Effector CD8-positive, alpha-beta T cell (primary cell): ENCODE measurements around the gene HMGXB3.
"Not testable (repeated sequence)": the region's sequence is repeated elsewhere in the genome, so short reads cannot be mapped to it uniquely, and the experiment has no call there.

Experiments used
- DNase-seq: peaks from one replicate; lab custom pipeline; 2025; lab: John Stamatoyannopoulos, UW

The HMGXB3 gene

GRCh38 chr5:150017226-150018005 is 16.9 kb downstream of the HMGXB3 start:
- DNase-seq, result no peak

GRCh38 chr5:150020249-150020648 is 19.7 kb downstream of the HMGXB3 start:
- no peak for DNase-seq

- DNase-seq, result no peak
Measured at GRCh38 chr5:150021491-150022157, 21.1 kb downstream of the HMGXB3 start.

DNA sequence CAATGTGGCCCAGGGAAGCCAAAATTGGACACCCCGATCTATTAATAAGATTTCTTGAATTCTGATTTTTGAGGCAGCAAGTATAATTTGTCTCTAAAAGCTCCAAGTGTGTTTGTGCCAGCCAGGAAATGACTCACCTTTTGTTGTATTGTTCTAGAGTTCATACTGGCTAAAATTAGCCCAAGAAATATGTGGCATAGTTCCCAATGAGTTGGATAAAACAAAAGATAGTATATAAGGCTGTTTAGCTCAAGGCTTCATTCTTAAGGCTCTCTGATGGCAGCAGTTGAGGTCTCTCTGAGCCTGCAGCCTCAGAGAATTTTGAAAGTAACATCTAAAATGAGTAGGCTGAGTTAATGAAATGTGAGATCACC is 21.6 kb downstream of the HMGXB3 start:
- no peak for DNase-seq

DNA sequence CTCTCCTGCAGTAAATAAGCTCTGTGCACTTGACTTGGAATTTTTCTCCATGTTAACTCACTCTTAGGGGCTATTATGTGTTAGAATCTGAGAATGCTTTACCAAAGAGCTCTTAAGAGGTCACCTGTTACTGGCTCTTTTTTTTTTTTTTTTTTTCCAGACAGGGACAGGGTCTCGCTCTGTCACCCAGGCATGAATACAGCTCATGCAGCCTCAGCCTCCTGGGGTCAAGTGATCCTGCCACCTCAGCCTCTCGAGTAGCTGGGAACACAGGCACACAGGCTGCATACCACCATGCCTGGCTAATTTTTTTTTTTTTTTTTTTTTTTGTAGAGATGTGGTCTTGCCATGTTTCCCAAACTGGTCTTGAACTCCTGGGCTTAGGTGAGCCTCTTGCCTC is 22.1 kb downstream of the HMGXB3 start:
- DNase-seq, result no peak

- DNase-seq, result no peak
Measured at GRCh38 chr5:150023136-150023535, 22.6 kb downstream of the HMGXB3 start.

DNA sequence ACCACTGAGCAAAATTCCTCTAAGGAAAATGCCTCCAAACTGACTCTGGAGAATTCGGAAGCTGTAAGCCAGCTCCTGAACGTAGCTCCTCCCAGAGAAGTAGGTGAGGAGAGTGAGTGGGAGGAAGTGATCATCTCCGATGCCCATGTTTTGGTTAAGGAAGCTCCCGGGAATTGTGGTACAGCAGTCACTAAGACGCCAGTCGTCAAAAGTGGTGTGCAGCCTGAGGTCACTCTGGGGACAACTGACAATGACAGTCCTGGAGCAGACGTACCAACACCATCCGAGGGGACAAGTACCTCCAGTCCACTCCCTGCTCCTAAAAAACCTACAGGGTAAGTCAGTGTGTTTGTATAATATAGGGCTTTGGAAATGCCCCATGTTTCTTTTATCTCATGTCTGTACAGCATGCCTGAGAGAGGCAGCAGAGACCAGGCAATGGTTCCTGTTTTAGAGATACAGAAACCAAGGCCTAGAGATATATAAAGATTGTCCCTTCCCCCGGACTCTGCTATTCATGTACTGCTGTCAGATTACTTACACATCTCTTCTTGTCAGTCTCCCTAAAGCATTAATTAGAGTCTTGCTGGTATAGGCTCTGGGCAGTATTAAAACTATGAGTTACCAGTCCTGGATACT is 23.9 kb downstream of the HMGXB3 start:
- DNase-seq, result no peak

GRCh38 chr5:150026682-150027172 is 26.2 kb downstream of the HMGXB3 start:
- no peak for DNase-seq

- not testable (repeated sequence) for DNase-seq
Measured at GRCh38 chr5:150028047-150028446, 27.5 kb downstream of the HMGXB3 start.

- no peak for DNase-seq
Measured at GRCh38 chr5:150033334-150033733, 32.8 kb downstream of the HMGXB3 start.

GRCh38 chr5:150034662-150035061 is 34.1 kb downstream of the HMGXB3 start:
- DNase-seq, result no peak

GRCh38 chr5:150035139-150035895 is 34.8 kb downstream of the HMGXB3 start:
- DNase-seq, result no peak

- no peak for DNase-seq
Measured at GRCh38 chr5:150036513-150036912, 36.0 kb downstream of the HMGXB3 start.

DNA sequence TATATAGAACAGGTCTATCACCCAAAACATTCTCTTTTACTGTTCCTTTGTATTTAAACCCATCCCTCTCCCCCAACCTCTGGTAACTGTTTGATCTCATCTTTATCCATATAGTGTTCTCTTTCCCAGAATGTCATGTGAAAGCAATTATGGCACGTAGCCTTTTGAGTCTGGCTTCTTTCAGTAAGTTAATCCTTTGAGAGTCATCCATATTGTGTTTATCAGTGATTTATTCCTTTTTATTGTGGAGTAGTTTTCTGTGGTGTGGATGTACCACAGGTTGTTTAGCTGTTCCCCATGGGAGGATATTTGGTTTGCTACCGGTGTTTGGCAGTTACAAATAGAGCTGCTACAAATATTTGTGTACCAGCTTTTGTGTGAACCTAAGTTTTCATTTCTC is 38.0 kb downstream of the HMGXB3 start:
- no peak for DNase-seq

DNA sequence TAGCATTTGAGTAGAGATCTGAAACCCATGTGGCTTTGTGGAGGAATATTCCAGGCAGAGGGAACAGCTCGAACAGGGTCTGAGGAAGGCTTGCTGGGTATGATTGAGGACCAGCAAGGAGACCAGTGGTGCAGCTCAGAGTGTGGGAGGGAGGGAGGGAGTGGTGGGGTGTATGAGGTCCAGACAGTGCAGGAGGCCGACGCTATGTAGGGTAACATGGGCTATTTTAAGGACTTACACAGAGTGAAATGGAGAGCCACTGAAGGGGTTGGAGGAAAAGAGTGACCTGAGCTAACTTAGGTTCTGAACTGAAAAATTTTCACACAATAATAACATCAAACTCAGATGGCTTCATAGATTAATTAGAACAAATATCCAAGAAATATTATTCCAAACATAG is 41.9 kb downstream of the HMGXB3 start:
- no peak for DNase-seq

- DNase-seq, result no peak
Measured at GRCh38 chr5:150043657-150044328, 43.3 kb downstream of the HMGXB3 start.

- DNase-seq, result no peak
Measured at GRCh38 chr5:150044329-150044681, 43.8 kb downstream of the HMGXB3 start.

DNA sequence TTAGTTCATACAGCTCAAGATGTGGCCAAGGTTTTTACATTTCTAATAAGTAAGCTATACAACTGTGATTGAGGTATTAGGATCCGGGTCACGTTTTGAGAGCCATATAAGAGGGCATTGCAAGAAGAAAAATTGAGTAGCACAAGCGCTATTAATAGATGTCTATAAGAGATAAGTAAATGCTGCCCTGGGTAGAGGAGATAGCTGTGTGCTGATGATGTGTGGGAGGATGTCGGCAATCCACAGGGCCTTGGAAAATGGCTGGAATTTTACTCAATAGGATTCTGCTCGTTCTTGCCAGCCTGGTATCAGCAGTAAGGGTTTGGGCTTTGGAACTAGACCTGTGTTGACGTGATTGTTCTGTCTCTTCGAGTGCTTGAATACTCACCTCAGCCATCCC is 44.2 kb downstream of the HMGXB3 start:
- no peak for DNase-seq

- no peak for DNase-seq
Measured at GRCh38 chr5:150045549-150045948, 45.0 kb downstream of the HMGXB3 start.

DNA sequence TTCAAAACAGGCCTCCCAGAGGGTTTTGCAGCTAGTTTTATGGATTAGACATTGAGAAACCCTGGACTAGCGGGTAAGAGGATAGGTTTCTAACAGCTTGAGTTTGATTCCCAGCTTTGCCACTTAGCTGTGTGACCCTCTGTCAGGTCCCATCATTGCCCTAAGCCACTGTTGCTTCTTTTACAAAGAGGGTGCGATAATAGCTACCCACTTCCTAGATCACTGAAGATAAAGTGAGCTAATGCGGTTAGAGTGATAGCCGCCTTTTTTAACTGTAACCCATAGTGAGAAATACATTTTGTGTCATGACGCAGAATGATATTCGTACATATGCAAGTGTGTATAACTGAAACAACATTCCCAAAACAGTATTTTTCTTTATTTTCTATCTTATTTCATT is 45.5 kb downstream of the HMGXB3 start:
- DNase-seq, result no peak

- not testable (repeated sequence) for DNase-seq
Measured at GRCh38 chr5:150050172-150050811, 49.8 kb downstream of the HMGXB3 start.
